IPS-20b (cell line): ENCODE measurements around the gene SH3D19.

Source experiments
- H3K27ac ChIP-seq: one replicate; pipeline ENCODE4 v1.5.1; 2013; ENCODE audit warnings: low read length
- H3K27me3 ChIP-seq: 2 replicates; pipeline ENCODE4 v1.6.1; 2013; ENCODE audit warnings: mild to moderate bottlenecking, low read length, inconsistent platforms; ENCODE audit not compliant: insufficient read depth
- H3K36me3 ChIP-seq: 2 replicates; pipeline ENCODE4 v1.6.1; 2013; ENCODE audit warnings: low read depth, mild to moderate bottlenecking, inconsistent platforms, low read length, moderate library complexity; ENCODE audit not compliant: insufficient read depth
- H3K4me1 ChIP-seq: 2 replicates; pipeline ENCODE4 v1.6.1; 2013; ENCODE audit warnings: mild to moderate bottlenecking, control low read depth, inconsistent platforms, low read length, moderate library complexity; ENCODE audit not compliant: insufficient read depth
- H3K4me3 ChIP-seq: 2 replicates; pipeline ENCODE4 v1.5.1; 2013; ENCODE audit warnings: mild to moderate bottlenecking, low read length, inconsistent platforms
- H3K9ac ChIP-seq: 2 replicates; pipeline ENCODE4 v1.6.1; 2013; ENCODE audit warnings: low read depth, mild to moderate bottlenecking, inconsistent platforms, low read length, moderate library complexity
- H3K9me3 ChIP-seq: 2 replicates; pipeline ENCODE4 v1.6.1; 2013; ENCODE audit warnings: mild to moderate bottlenecking, low read depth, low read length, inconsistent platforms; ENCODE audit not compliant: insufficient read depth

SH3D19 gene

DNA sequence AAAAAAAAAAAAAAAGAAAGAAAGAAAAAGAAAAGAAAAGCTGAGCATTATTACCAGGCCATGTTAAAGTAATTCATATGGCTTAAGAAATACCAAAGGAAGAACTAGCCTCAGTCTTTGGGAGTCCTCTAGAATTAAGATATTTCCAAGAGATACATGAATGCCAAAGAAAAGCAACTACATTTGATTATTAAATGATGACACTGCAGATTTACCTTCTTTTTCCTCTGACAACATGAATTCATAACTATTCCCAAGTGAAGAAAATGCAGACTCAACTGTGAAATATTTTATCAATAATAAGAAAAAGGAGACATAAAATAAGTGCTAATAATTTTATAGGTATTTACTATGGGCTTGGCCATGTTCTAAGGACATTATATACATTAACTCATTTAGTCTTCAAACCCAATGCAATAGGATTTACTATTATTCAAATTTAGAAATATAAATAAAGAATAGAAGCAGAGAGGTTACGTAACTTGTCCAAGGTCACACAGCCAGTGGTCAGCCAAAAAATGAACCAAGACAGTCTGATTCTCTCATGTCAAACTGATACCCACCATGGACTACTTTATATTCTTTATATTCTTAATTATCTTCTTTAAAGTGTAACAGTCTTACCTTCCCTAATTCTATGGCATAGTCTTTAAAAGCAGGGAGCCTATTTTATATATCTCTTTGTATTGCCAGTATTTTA, 6.9 kb downstream of the SH3D19 start:
- Histone ChIP-seq H3K9me3 (no peaks in the 10 kb centered on the region), H3K9ac (no peak overlapping the region), H3K36me3 (no peaks in the 10 kb centered on the region), H3K4me1 (peaks cover 39% of the 10 kb centered on the region), H3K4me3 (no peak overlapping the region), H3K27ac (no peak overlapping the region), H3K27me3 (no peaks in the 10 kb centered on the region)

- Histone ChIP-seq H3K4me3 (no peak overlapping the region), H3K27me3 (no peaks in the 10 kb centered on the region), H3K9ac (no peak overlapping the region), H3K4me1 (peaks cover 24% of the 10 kb centered on the region), H3K36me3 (no peaks in the 10 kb centered on the region; the same call in 1 of the 2 replicates), H3K9me3 (no peaks in the 10 kb centered on the region), H3K27ac (no peak overlapping the region)
These were observed 8.8 kb downstream of the SH3D19 start for GRCh38 chr4:151316645-151317044.

DNA sequence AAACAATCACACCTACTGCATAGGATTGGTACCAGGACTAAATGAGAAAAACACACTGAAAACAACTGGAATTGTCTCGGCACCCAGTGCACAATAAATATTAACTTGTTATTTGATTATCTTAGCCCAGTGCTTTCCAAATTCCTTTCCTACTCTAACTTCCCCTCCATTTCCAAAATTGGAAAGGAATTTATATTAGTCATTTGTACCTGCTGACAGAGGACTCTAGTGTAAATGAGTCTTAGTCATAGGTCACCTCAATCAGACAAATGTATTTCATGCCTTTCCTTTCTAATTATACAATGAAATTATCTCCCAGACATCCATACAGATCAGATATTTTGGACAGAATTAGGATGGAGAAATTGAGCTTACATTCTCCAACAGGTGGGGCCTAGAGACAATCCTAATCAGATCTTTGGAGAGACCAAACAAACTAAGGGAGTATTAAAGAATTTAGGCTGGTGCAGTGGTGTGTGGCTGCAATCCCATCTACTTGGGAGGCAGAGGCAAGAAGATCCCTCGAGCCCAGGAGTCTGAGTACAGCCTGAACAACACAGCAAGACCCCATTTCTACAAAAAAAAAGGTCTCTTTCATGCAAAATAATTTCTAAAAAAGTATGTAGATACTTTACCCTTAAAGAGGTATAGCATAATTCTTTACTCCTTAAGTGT, 10.1 kb downstream of the SH3D19 start:
- H3K27ac ChIP-seq, result no peak overlapping the region
- no peaks in the 10 kb centered on the region for H3K9me3 ChIP-seq
- H3K27me3 ChIP-seq, result no peaks in the 10 kb centered on the region
- no peak overlapping the region for H3K4me3 ChIP-seq
- H3K9ac ChIP-seq, result no peak overlapping the region
- H3K36me3 ChIP-seq, result no peaks in the 10 kb centered on the region; the same call in 1 of the 2 replicates
- H3K4me1 ChIP-seq, result peaks cover 22% of the 10 kb centered on the region

DNA sequence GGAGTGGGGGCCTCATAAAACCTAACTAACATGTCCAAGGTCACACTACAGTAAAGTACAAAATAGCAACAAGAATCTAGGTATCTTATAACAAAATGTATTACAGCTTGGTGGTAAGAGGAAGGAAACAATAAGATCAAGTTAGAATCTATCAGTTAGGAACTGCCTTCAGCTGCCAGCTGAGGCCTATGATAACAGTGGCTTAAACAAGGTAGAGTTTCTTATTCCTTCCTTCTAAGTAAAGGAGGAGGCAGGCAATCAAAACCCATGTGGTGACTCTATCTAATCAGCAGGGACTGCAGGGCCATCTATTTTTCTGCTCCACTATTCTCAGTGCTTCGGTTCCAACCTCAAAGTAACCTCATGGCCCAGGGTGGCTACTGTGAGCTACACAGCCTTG, 10.9 kb downstream of the SH3D19 start:
- Histone ChIP-seq H3K27ac (no peak overlapping the region), H3K9ac (no peak overlapping the region), H3K9me3 (no peaks in the 10 kb centered on the region), H3K4me3 (no peak overlapping the region), H3K27me3 (no peaks in the 10 kb centered on the region), H3K36me3 (no peaks in the 10 kb centered on the region; the same call in 1 of the 2 replicates), H3K4me1 (peaks cover 22% of the 10 kb centered on the region)

- no peak overlapping the region for H3K4me3 ChIP-seq
- no peak overlapping the region for H3K27ac ChIP-seq
- H3K9ac ChIP-seq, result no peak overlapping the region
- no peaks in the 10 kb centered on the region for H3K9me3 ChIP-seq
- peaks cover 22% of the 10 kb centered on the region for H3K4me1 ChIP-seq
- H3K36me3 ChIP-seq, result no peaks in the 10 kb centered on the region; the same call in 1 of the 2 replicates
- H3K27me3 ChIP-seq, result no peaks in the 10 kb centered on the region
These were observed 11.4 kb downstream of the SH3D19 start for GRCh38 chr4:151314010-151314355.

DNA sequence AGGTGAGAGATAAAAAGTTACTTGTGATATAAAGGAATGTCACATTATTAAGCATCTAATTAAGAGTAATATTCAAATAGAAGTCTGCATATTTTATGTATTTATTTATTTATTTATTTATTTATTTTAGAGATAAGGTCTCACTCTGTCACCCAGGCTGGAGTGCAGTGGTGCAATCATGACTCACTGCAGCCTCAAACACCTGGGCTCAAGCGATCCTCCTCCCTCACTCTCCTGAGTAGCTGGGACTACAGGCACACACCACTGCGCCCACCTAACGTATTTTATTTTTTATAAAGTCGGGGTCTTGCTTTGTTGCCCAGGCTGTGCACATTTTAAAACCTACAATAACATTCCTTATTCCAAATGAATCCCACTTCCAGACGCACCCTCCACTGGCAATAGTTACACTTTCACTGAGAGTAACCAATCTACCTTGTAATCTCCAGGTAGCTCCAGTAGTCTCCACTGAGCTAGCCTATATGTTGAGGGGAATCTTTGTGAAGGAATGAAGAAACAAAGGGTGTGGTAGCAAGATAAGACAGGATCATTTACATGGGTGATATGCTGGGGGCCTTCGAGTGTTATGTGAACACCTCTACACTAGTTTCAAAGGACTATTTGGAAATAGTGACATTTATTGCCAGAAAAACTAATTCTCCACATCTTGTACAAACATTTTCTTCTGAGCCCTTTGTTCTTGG, 11.9 kb downstream of the SH3D19 start:
- no peak overlapping the region for H3K27ac ChIP-seq
- no peak overlapping the region for H3K9ac ChIP-seq
- H3K27me3 ChIP-seq, result no peaks in the 10 kb centered on the region
- H3K9me3 ChIP-seq, result no peaks in the 10 kb centered on the region
- H3K36me3 ChIP-seq, result no peaks in the 10 kb centered on the region; the same call in 1 of the 2 replicates
- peaks cover 22% of the 10 kb centered on the region for H3K4me1 ChIP-seq
- H3K4me3 ChIP-seq, result no peak overlapping the region

- H3K27me3 ChIP-seq, result no peaks in the 10 kb centered on the region
- H3K36me3 ChIP-seq, result no peaks in the 10 kb centered on the region; the same call in 1 of the 2 replicates
- H3K9ac ChIP-seq, result no peak overlapping the region
- no peak overlapping the region for H3K27ac ChIP-seq
- no peaks in the 10 kb centered on the region for H3K9me3 ChIP-seq
- H3K4me3 ChIP-seq, result no peak overlapping the region
- H3K4me1 ChIP-seq, result peaks cover 18% of the 10 kb centered on the region
These were observed 15.2 kb downstream of the SH3D19 start for GRCh38 chr4:151310124-151310728.

DNA sequence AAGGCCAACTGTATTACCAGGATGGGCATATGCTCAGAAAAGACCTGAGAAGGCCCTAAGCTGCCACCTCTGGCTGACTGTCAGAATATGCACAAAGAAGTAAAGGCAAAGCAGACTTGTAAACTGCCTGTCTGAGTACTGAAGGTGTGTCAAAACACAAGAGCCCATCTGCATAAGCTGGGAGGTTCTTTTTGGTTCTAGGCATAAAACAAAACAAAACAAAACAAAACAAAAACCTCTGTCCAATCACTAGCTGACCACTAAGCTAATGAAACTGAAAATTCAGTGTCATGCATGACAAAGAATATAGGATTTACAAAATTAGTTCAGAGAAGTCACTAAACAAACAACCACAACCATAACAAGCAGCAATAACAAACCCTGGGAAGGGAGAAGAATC, 20.6 kb downstream of the SH3D19 start:
- Histone ChIP-seq H3K9me3 (no peaks in the 10 kb centered on the region), H3K4me3 (no peak overlapping the region), H3K4me1 (peaks cover 16% of the 10 kb centered on the region; the same call in 1 of the 2 replicates), H3K27ac (no peak overlapping the region), H3K36me3 (no peaks in the 10 kb centered on the region), H3K9ac (no peak overlapping the region), H3K27me3 (no peaks in the 10 kb centered on the region)

DNA sequence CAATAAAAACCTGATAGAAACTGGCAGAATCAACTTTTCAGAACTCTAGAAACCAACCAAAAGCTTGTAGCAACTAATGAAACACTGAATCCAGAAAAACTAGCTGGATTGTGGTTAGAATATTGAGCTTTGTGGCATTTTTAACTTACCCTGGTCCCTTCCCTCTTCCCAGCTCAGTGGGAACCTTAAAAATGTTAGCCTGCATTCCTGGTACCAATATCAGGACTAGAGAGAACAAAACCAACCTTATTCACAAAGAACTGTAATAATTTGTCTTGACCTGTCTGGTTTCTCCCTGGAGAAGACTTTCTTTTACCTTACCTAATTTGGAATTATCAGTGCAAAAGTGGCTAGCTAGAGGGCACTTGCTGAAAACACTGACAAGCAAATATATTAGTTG, 21.2 kb downstream of the SH3D19 start:
- H3K27ac ChIP-seq, result no peak overlapping the region
- no peak overlapping the region for H3K4me3 ChIP-seq
- H3K36me3 ChIP-seq, result no peaks in the 10 kb centered on the region
- no peaks in the 10 kb centered on the region for H3K27me3 ChIP-seq
- peaks cover 16% of the 10 kb centered on the region; the same call in 1 of the 2 replicates for H3K4me1 ChIP-seq
- H3K9me3 ChIP-seq, result no peaks in the 10 kb centered on the region
- H3K9ac ChIP-seq, result no peak overlapping the region

DNA sequence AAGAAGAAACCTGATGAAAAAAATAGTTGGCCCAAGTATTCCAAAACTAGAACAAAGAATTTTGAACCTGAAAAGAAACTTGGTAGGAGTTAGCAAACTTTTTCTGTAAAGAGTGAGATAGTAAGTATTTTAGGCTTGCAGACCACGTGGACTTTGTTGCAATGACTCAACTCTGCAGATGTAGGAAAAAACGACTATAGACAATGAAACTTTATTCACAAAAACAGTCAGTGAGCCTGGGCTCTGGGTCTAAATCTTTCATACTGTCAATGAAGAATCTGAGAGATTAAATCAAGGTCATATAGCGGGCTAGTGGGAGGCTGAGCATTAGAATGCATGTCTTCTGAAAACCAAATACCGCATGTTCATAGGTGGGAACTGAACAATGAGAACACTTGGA, 23.0 kb downstream of the SH3D19 start:
- Histone ChIP-seq H3K9ac (no peak overlapping the region), H3K4me3 (no peak overlapping the region), H3K27me3 (no peaks in the 10 kb centered on the region), H3K9me3 (no peaks in the 10 kb centered on the region), H3K27ac (no peak overlapping the region), H3K36me3 (no peaks in the 10 kb centered on the region), H3K4me1 (peaks cover 16% of the 10 kb centered on the region; the same call in 1 of the 2 replicates)

DNA sequence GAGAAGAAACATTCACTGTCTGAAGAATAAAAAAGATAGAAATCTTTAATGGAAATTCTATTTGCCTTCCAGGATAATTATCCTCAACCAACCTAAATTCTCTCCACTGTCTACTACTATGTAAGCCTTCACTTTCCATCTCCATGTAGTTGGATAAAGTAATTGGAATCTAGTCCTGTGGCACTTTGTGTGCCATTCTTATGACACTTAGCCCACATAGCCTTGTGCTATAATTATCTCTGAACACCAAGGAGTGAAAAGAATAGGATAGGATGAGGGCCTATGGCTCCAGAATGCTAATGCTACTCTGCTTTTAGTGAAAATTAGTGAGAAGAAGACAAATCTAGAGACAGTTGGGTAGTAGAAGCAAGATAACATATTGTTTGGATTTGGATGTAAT, 28.2 kb downstream of the SH3D19 start:
- H3K27ac ChIP-seq, result no peak overlapping the region
- H3K9me3 ChIP-seq, result no peaks in the 10 kb centered on the region
- H3K9ac ChIP-seq, result no peak overlapping the region
- H3K4me1 ChIP-seq, result peaks cover 12% of the 10 kb centered on the region
- H3K4me3 ChIP-seq, result no peak overlapping the region
- H3K27me3 ChIP-seq, result no peaks in the 10 kb centered on the region
- H3K36me3 ChIP-seq, result no peaks in the 10 kb centered on the region
